Esophagus squamous epithelium (tissue), 5 donors: ENCODE data around the gene FAM186B. TPM values are rescaled to one million over a fixed set of nuclear protein-coding genes. Genes with fewer than 3 reads are reported as not detected.
"Not testable (repeated sequence)": the region's sequence is repeated elsewhere in the genome, so short reads cannot be mapped to it uniquely, and the experiment has no call there.

Experiments
- DNase-seq: peaks from one replicate; lab custom pipeline; 2025; lab: John Stamatoyannopoulos, UW
- H3K27ac ChIP-seq, 4 donors: fragments of 200-600 bp; sonication (generic); one replicate each; pipeline ENCODE4 v1.5.1; 2016 to 2019; ENCODE audit warnings: mild to moderate bottlenecking in 1 of 4
- H3K27me3 ChIP-seq, 4 donors: fragments of 200-600 bp; sonication (generic); 1 replicate in 3 of 4; 2 replicates in 1 of 4; pipeline versions ENCODE4 v1.5.1 to v1.6.0; 2017 to 2021; ENCODE audit warnings: antibody characterized with exemption in 1 of 4
- H3K36me3 ChIP-seq, 3 donors: fragments of 200-600 bp; sonication (generic); one replicate each; pipeline ENCODE4 v1.5.1; 2016 to 2019
- H3K4me1 ChIP-seq, 3 donors: fragments of 200-600 bp; sonication (generic); one replicate each; pipeline ENCODE4 v1.5.1; 2017 to 2019
- H3K4me3 ChIP-seq, 4 donors: fragments of 200-600 bp; sonication (generic); 1 replicate in 3 of 4; 2 replicates in 1 of 4; pipeline ENCODE4 v1.5.1; 2016 to 2019; ENCODE audit warnings: mild to moderate bottlenecking in 2 of 4, moderate library complexity in 1 of 4
- H3K9me3 ChIP-seq, 3 donors: fragments of 200-600 bp; sonication (generic); one replicate each; pipeline ENCODE4 v1.5.1; 2016 to 2019
- POLR2A ChIP-seq, 4 donors: fragments of 450-650 bp; IDR thresholded peaks; one replicate each; pipeline ENCODE4 v1.6.1; 2017; ENCODE audit warnings: antibody characterized with exemption in 4 of 4, mild to moderate bottlenecking in 4 of 4, moderate library complexity in 3 of 4
- WGBS, 2 donors: methylation state at CpG; one replicate each; pipeline ENCODE4 v1.1.5; 2018; 5-methylcytosine and 5-hydroxymethylcytosine counted together
- intact Hi-C: fragments of 100-400 bp; cut with DNase I; formaldehyde crosslinking; loops from one replicate; pipeline ENCODE4 v1.15.0; 2022
- total RNA-seq, 4 donors: library from RNA; depleted of rRNA; stranded (reverse); fragments of >200 nt; gene quantifications; one replicate each; pipeline ENCODE4 v1.1.0, GENCODE V29; 2016
- TF ChIP-seq, protein P1 (sequence below), 6 experiments: fragments of 450-650 bp in 4 of 6; fragments of 200-600 bp in 2 of 6; sonication (generic) in 2 of 6; IDR thresholded peaks; one replicate each; pipeline ENCODE4 v1.5.1; 2016 to 2019; ENCODE audit warnings: antibody characterized with exemption in 6 of 6, mild to moderate bottlenecking in 4 of 6, moderate library complexity in 4 of 6
- donor health status: DM: yes; HTN: yes; CAD: no.

Gene FAM186B, protein sequence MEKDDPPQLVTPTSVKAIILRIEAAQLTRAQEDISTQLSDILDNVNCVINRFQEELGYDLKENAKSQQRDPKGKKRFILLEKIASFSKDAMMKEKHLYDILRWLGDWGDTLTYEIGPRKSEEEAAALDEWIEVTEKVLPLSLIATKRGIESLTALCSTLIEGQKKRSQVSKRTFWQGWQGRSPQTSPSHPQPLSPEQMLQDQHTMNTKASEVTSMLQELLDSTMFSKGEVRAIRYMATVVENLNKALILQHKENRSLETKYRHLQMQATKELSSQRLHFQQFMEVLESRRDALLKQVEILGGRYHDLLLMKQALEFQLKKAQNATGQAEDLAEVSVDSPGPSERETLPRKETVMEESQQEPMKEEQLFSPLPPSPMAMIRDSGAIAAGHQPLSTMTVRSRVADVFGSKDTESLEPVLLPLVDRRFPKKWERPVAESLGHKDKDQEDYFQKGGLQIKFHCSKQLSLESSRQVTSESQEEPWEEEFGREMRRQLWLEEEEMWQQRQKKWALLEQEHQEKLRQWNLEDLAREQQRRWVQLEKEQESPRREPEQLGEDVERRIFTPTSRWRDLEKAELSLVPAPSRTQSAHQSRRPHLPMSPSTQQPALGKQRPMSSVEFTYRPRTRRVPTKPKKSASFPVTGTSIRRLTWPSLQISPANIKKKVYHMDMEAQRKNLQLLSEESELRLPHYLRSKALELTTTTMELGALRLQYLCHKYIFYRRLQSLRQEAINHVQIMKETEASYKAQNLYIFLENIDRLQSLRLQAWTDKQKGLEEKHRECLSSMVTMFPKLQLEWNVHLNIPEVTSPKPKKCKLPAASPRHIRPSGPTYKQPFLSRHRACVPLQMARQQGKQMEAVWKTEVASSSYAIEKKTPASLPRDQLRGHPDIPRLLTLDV
- 1 to 10 TPM in 1 of 4 donors, under 1 TPM in 1, not detected in 2; 0.19 to 1.1 TPM for total RNA-seq

DNA sequence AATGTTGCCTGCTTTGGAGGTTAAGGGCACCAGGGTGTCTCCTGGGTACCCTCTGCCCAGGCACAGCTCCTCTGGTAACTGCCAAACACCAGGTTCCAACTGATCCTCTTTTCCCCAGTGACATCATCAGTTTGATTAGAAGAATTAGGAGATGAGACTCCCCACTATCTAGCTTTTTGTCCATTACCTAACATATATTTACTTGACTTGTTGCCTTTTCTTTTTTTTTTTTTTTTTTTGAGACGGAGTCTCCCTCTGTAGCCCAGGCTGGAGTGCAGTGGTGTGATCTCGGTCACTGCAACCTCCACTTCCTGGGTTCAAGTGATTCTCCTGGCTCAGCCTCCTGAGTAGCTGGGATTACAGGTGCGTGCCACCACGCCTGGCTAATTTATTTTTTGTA, at the start of gene FAM186B:
Gene FAM186B, minus strand, starts transcription at position 101 of the 400 bp plus-strand sequence. CDS start 162 bp downstream, outside the sequence.
- WGBS, 2 donors = 86 to 93% methylated on average over 4 of the region's 4 CpGs
- not testable (repeated sequence) for H3K36me3 ChIP-seq

DNA sequence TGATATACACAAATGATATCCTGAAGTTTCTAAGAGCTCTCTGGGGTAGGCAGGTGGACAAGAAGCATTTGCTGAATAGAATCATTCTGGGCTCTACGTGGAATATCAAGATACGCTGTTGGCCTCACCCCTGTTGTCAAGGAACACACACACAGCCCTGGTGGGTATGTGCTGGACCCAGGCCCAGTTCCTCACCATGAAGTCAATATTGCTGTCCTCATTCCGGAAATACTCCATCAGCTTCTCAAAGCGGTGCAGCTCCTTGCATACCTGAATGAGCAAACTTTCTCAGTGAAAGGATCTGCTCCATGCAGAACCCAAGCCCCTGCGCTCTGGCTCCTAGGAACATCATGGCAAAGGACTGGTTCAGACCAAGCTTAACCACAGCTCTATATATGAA, 49.3 kb upstream of the FAM186B start:
- Histone ChIP-seq H3K27ac (no peak overlapping the region), H3K27me3 (no peaks in the 10 kb centered on the region), H3K36me3 (peaks cover 6 to 90% (median 7%) of the 10 kb centered on the region in 3 donors), H3K4me1 (peaks cover 0 to 3% (median 0%) of the 10 kb centered on the region in 3 donors), H3K4me3 (no peak overlapping the region), H3K9me3 (no peaks in the 10 kb centered on the region)
- WGBS, 2 donors = 83 to 95% methylated on average over 4 to 5 of the region's 5 CpGs
- TF ChIP-seq, protein P1, sequence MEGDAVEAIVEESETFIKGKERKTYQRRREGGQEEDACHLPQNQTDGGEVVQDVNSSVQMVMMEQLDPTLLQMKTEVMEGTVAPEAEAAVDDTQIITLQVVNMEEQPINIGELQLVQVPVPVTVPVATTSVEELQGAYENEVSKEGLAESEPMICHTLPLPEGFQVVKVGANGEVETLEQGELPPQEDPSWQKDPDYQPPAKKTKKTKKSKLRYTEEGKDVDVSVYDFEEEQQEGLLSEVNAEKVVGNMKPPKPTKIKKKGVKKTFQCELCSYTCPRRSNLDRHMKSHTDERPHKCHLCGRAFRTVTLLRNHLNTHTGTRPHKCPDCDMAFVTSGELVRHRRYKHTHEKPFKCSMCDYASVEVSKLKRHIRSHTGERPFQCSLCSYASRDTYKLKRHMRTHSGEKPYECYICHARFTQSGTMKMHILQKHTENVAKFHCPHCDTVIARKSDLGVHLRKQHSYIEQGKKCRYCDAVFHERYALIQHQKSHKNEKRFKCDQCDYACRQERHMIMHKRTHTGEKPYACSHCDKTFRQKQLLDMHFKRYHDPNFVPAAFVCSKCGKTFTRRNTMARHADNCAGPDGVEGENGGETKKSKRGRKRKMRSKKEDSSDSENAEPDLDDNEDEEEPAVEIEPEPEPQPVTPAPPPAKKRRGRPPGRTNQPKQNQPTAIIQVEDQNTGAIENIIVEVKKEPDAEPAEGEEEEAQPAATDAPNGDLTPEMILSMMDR (IDR thresholded peaks at IDR 0.05) = no peak
- no peak for TF ChIP-seq POLR2A (IDR thresholded peaks at IDR 0.05)
- intact Hi-C loops = no loop called here
- DNase-seq = no peak

More for the DNA sequence above, at the start of gene FAM186B:
- H3K9me3 ChIP-seq, H3K27ac ChIP-seq, intact Hi-C loops, H3K27me3 ChIP-seq, DNase-seq, H3K4me3 ChIP-seq, H3K4me1 ChIP-seq: not testable (repeated sequence)

DNA sequence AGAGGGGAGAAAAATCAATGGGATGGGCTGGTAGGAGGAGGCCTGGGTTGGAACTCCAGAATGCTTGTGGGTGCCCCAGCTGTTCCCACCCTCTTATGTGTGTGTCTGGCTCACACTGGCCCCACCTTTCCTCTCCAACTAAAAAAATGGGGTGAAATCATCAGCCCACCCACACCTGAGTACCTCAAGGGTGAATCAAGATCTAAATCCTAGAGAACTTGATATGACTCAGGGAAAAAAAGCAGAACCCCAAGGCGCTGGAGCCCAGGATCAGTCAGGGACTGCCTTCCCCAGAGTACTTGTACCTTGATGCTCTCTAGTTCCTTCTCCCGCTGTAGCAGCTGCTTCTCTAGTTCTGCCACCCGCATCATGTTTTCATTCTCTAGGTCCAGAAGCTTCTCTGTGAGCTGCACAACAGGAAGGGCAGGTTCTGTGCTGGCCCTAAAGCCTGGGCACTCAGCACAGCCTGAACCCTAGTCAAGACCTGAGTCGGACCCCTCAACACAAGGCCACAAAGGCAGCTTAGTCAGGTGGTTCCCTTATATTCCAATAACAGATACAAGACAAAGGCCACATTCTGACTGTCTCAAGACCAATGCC, 47.6 kb upstream of the FAM186B start:
- no peaks in the 10 kb centered on the region for H3K27me3 ChIP-seq
- 67 to 78% methylated on average over 3 to 4 of the region's 4 CpGs for WGBS, 2 donors
- intact Hi-C loops = no loop called here
- TF ChIP-seq, protein P1 (IDR thresholded peaks at IDR 0.05) = no peak
- TF ChIP-seq POLR2A (IDR thresholded peaks at IDR 0.05) = no peak
- DNase-seq = no peak
- no peak overlapping the region for H3K27ac ChIP-seq
- no peaks in the 10 kb centered on the region for H3K9me3 ChIP-seq
- H3K4me1 ChIP-seq = peaks cover 0 to 14% (median 3%) of the 10 kb centered on the region in 3 donors
- no peak overlapping the region for H3K4me3 ChIP-seq
- peaks cover under 1 to 97% (median 6%) of the 10 kb centered on the region in 3 donors for H3K36me3 ChIP-seq

DNA sequence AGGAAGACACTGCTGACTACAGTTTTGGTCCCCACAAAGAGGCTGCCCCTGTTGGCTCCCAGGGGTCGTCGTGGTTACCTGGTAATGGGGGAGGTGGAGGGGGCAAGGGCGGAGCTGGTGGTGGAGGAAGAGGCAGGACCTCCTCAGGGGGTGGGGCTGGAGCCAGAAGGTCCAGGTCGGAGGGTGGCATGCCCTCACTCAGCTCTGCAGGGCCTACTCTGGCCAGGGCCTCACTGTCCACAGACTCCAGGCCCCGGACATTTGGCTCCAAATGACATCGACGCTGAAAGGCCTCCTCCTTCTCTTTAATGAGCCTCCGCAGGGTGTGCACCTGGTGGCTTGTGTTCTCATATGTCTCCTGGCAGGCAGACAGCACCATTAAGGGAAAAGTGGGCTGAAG, 46.4 kb upstream of the FAM186B start:
- intact Hi-C loops = no loop called here
- no peaks in the 10 kb centered on the region for H3K27me3 ChIP-seq
- TF ChIP-seq, protein P1 (IDR thresholded peaks at IDR 0.05) = no peak
- no peak for TF ChIP-seq POLR2A (IDR thresholded peaks at IDR 0.05)
- no peak for DNase-seq
- no peaks in the 10 kb centered on the region for H3K9me3 ChIP-seq
- no peak overlapping the region for H3K27ac ChIP-seq
- peaks cover 0 to 94% (median 6%) of the 10 kb centered on the region in 3 donors for H3K36me3 ChIP-seq
- H3K4me3 ChIP-seq = no peak overlapping the region
- WGBS, 2 donors = 78% methylated on average over 7 of the region's 8 CpGs; no CpG with 5 or more reads in 1 of the 2 donors
- peaks cover 0 to 26% (median 6%) of the 10 kb centered on the region in 3 donors for H3K4me1 ChIP-seq

DNA sequence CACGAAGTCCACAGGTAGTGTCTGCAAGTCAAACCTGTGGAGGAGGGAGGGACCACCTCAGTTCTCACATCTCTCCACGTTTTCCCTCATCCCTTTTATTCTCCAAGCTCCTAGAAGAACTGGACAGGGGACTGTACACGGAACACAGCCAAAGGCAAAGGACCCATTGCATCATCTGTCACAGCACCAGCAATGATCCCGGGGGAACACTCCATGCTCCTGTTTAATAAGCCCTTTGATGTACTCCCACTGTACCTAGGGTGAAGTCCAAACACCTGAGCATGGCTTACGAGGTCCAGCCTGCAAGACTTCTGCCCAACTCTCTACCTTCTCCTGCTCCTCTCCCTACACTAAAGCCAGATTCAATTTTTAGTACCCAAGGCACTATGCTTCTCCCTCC, 44.5 kb upstream of the FAM186B start:
- H3K36me3 ChIP-seq = peaks cover 0 to 94% (median 6%) of the 10 kb centered on the region in 3 donors
- H3K9me3 ChIP-seq = no peaks in the 10 kb centered on the region
- H3K27me3 ChIP-seq = no peaks in the 10 kb centered on the region
- no peak overlapping the region for H3K27ac ChIP-seq
- TF ChIP-seq, protein P1 (IDR thresholded peaks at IDR 0.05) = no peak
- no peak for TF ChIP-seq POLR2A (IDR thresholded peaks at IDR 0.05)
- H3K4me1 ChIP-seq = peaks cover 0 to 41% (median 7%) of the 10 kb centered on the region in 3 donors
- no peak for DNase-seq
- 70 to 73% methylated on average over 4 to 5 of the region's 5 CpGs for WGBS, 2 donors
- H3K4me3 ChIP-seq = no peak overlapping the region
- intact Hi-C loops = loop anchor here (5.0 kb wide), 1 partner anchor 57 kb away; the partner anchor contains the start of gene FMNL3
